ENCODE results near the gene ATRN.

Gene ATRN

DNA sequence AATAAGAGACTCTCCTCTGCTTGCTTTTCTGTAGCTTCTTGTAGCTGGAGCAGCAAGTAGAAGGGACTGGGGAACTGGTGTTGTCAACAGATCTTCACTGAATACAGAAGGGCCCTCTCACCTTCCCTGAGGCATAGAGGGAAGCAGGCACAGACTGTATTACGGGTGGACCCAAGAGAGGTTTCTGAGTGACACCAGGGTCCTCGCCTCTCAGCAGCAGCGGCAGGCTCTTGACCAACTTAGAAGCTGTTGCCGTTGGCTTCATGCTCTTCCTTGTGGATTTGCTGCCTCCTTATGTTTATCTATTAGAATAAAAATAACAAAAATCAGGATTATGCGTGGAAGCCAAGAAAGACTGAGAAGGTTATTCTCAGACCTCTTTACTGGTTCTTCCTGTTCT lies 160.7 kb downstream of the ATRN start:
- no peak for DNase-seq

DNA sequence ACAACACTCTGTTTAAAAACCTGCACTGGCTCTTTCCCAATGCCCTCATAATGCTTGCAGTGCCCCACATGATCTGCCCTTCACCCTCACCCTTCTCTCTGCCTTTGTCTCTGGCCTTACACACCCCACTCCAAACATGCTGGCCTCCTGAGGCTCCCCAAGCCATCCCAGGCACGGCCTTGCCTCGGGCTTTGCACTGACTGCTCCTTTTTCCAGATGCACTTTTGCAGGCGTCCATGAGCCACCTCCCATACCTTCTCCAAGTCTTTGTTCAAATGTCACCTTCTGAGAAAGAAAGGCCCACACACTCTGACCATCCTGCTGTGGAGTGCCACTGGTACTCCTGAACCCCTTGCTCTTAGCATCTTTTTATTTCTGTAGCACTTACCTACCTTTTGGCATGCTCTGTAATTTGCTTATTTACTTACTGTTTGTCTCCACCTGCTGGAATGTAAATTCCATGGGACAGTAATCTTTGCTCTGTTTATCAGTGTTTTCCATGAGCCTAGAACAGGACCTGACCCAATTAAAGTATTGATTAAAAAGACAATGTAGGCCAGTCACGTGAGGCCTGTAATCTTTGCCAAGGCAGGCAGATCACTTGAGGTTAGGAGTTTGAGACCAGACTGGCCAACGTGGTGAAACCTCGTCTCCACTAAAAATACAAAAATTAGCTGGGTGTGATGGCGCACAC lies 161.6 kb downstream of the ATRN start:
- DNase-seq: no peak

DNA sequence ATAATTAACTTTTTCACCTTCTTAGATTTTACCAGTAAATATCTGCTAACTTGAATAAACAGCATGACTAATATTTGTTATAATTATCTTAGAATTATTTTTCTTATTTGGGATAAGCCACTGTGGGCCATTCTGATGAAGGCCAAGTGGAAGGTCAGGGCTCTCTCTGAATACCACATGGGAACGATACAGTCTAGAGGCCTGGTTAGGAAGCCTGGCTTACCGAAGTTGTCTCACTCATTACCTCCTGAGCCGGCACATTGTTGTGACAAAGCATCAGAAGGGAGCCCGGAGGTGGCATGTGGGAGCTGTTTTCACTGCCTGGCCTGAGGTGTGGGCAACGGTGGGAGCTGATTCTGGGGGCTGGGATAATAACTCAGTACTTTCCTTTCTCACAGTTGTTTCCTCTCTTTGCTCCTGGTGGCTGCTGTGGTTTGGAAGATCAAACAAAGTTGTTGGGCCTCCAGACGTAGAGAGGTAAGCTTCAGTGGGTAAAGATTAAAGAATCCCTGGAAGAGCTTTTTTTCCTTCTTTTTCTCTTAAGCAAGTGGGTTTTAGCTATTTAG lies 163.2 kb downstream of the ATRN start:
- no peak for DNase-seq

DNA sequence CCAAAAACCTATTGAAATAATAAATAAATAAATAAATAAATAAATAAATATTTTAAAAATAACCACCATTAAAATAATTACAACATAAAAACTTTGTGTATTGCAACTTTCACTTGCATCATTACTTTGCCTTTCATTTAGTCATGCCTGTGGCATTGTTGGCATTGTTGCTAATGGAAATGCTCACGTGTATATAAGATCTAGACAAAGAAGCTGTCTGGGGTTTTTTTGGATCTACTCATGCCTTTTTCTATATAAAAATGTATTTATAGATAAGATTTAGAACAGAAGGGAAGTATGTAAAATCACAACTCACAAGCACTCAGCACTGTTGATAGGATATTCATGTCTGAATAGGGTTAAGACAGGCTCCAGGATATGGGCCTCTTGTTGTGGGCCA lies 164.5 kb downstream of the ATRN start:
- no peak for DNase-seq

DNA sequence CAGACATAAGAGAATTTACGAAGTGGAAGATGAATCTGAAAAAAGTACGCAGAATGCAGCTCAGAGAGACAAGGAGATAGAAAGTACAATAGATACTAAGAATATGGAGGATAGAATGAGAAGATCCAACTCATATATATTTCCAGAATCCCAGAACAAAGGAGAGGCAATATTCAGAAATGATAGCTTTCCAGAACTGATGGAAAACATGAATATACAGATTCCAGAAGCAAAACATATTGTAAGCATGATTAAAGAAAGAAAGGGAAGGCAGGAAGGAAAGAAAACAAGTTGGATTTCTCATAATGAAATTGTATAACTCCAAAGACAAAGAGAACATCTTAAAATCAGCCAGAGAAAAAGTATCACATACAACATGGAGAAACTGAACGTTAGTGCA lies 169.4 kb downstream of the ATRN start:
- DNase-seq: no peak

DNA sequence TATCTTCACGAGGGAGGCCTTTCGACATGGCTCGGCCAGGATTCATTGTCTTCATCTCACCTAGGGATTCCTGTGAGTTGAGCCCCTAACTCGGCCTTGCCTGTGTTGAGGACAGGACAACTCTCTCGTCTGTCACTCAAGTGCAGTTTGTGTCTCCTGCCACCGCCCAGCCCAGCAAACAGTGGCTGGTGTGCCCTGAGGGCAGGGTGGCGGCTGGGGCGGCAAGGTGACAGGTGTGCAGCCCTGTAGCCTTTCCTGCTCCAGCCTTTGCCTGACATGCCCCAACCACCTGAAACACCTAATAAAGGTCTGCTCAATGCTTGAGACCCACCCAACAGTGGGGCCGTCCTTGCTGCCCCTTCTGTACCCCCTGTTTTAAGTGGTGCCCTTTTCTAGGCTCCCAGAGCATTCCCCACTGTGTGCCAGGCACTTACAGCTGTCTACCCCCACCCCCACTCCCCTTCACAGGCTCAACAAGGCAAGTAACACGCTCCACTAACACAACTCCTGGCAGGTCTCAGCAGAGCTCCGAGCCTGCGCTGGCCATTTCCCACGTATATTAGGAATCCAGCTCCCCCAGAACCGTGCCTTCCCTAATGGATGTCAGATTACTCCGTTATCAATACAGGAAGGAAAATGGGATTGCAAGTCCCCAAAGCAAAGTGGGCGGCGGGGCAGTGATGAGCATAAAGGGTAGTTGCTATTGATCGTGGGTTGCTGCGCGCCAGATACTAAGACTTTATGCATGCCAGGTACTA lies 174.7 kb downstream of the ATRN start:
- DNase-seq: no peak

DNA sequence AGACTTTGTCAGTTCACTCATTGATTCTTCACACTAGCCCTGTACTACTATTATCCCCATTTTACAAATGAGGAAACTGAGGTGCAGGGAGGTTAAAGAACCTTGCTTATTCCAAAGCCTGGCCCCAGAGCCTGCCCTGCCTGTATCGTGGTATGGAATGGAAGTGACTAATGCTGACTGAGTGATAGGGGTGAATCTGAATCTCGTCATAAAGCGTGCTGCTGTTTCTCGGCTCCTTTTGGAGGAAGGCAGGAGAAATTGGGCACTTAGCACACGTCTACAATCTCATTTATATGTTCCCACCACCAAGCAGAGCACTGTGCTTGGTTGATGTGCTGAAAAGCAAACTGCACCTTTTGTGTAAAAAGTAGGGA lies 175.2 kb downstream of the ATRN start:
- no peak for DNase-seq

GRCh38 chr20:3646651-3647050 lies 175.8 kb downstream of the ATRN start:
- DNase-seq: no peak

- DNase-seq: no peak
Measured at GRCh38 chr20:3647473-3647872, 176.7 kb downstream of the ATRN start.

DNA sequence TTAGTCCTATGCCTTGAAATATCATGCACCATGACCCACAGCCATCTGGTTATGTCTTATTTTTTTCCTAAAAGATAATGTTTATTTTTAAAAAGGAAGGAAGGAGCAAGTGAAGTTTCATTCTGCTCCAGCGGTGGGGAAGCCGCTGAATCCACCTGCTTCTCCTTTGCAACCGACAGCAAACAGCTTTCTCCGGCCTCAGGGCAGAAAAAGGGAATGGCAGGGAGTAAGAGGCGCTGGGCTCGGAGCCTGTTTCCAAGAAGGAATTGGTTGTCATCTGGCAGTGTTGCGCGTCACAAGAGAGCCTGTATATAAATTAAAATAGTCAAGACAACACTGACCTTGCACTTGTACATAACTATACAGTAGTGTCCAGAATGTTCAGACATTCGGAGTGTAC lies 178.1 kb downstream of the ATRN start:
- no peak for DNase-seq

DNA sequence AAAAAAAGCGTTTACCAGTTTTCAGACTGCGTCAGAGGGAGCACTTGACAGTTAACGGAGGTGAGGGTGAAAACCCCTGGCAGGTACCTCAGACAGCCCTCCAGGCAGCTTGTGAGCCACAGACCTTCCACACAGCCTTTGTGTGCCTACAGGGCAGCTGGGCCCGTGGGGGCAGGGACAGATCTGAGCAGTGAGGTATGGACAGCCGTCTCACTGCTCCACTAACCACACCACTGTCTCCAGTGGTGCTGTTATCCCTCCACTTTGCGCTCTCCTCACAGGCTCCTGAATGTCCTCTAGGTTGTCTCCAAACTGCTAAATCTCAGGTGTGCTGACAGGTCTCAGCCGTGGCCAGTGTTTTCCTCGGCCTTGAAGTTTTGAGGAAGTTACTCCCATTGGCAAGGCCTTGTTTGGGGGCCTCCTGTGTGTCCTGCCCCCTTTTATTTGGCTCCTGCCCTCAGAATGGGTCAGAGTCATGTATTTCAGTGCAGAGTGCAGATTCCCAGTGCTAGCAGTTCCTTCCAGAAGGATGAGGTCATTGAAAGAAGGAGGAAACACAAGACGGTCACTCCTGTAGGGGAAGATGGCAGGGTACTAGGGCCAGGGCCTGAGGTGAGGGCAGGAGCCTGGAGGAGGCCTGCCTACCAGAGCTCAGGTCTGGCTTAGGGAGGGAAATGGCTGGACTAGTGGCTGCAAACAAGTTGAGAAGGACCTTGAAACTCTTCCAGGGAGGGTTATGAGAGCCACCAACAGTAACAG lies 180.6 kb downstream of the ATRN start:
- DNase-seq: no peak

DNA sequence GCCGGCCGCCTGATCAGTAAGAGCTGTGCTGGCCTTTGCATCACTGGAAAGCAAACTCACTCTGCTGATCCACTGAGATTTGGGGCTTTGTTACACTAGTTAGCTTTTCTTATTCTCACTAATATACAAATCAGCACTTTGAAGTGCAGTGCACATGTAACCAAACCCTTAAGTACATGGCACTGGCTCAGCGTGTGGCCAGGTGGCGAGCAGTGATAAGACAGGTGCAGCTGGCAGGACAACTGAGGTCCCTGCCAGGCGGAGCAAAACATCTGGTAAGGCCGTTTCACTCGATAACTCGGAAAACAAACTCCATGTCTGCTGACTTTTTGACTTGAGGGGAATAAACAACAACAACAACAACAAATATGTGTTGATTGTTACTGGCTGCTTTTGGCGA lies 181.4 kb downstream of the ATRN start:
- no peak for DNase-seq

GRCh38 chr20:3652676-3653596 lies 182.1 kb downstream of the ATRN start:
- DNase-seq: no peak

GRCh38 chr20:3653921-3654320 lies 183.1 kb downstream of the ATRN start:
- DNase-seq: no peak

GRCh38 chr20:3654326-3655130 lies 183.7 kb downstream of the ATRN start:
- no peak for DNase-seq

DNA sequence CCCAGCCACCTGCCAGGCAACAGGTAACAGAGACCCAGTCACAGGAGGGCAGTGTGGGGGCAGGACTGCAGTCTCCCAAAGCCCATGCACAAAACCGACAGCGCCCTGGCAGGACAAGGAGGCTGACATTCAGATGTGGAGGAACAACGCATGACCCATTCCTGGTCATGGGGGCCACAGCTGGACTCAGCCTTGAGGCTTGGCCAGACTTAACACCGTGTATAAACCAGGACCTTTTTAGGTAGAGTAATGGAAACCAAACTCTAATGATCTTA lies 184.2 kb downstream of the ATRN start:
- no peak for DNase-seq

- no peak for DNase-seq
Measured at GRCh38 chr20:3658019-3658715, 187.3 kb downstream of the ATRN start.

DNA sequence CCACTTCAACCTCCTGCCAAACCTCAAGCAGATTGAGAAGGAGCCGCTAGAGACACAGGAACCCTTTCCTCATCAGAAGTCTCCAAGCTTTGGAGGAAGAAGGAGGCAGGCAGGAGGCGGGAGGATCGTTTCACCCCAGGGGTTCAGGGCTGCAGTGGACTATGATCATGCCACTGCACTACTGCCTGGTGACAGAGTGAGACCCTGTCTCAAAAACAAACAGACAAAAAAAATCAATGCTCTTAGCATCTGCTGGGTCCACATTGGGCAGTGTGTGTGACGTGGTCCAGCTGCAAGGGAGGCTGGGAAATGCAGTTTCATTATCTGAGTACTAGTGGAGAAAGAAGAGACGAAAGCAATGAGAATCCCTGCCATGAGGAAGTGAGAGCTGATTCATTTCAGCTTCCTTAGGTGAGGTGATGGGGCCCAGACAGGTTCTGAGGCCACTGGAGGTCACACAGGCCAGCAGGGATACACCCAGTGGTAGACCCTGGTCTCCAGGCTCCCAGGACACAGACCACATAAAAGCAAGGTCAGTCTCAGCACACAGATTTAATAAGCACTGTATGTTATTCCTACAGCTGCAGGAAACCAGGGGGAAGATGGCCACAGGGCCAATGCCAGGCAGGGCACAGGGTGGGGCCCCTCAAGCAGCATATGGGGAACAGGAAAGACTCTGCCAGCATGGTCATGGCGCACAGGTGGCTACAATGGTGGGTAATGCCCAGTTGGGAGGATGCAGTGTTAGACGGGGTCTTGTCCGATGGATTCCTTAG lies 188.1 kb downstream of the ATRN start:
- no peak for DNase-seq

DNA sequence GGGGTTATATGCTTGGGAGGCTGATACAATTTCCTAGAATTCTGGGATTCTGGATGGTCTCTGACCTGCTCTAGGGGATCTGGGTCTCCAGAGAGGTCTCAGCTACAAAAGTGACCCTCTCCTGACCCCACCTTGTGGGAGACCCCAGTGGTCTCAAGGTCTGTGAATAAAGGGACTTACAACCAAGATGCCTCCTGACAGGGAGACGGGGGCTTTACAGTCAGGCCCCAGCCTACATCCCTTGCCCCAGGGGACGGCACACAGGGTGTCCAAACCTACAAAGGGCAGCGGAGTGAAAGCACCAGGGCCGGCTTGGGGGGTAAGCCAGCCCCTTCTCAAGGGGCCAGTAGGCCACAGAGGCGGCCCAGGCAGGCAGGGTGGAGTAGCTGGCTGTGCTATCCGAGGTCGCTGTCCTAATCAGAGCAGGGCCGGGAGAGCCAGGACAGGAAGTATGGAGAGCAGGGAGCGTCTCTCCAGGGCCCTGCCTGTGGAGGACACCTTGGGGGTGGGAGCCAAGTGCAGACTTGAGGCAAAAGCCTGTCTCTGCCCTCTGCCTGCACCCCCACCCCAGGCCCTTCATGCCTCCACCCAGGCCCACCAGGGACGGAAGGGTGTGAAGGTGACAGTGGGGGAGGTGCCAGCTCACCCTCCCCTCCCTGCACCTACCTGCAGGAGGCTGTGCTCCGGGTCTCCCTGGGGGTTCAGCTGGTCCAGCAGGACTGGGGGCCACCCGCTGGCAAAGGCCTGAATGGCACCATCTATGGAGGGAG lies 188.9 kb downstream of the ATRN start:
- no peak for DNase-seq
